ENCODE measurements around the gene TTYH3. TPM values are rescaled to one million over a fixed set of nuclear protein-coding genes. Genes with fewer than 3 reads are reported as not detected.

TTYH3 gene
- total and polyA plus RNA-seq, 9 of the 15 experiments (the other 6 are each of a cell fraction or from before 2014, with no cell fraction given) = 0.01 to 5.5 (median 1.1) TPM

- no peak overlapping the region for H3K4me3 ChIP-seq
- CTCF ChIA-PET (ENCODE audit: low intra/inter-chr PET ratio) = no interaction called here
- BruUV-seq (replicated peaks) = no TSS peak
- 0 out of 4 replicates have a peak overlapping the region, but pooled peaks of 1 of the 2 experiments have one; percentile 26 for H3K9ac ChIP-seq (ENCODE audit: insufficient read depth in 1 of 2, low read depth in 2 of 2, low read length in 2 of 2)
- H3K4me2 ChIP-seq (ENCODE audit: insufficient read depth, low read length) = no peak overlapping the region
- H3K9me3 ChIP-seq (replicated peaks; ENCODE audit: control insufficient read depth, insufficient read depth, low read depth, low read length) = no peaks in the 10 kb centered on the region
- intact Hi-C loops (cut with micrococcal nuclease) (no loop called here), in situ Hi-C loops (cut with MboI) (no loop called here)
- no peaks in the 10 kb centered on the region for H3K9me1 ChIP-seq (ENCODE audit: control insufficient read depth, insufficient read depth, low read length)
- H3K36me3 ChIP-seq (ENCODE audit: control insufficient read depth, insufficient read depth, low read length) = peaks cover 17% of the 10 kb centered on the region; the same call in 1 of the 3 replicates
- POLR2A ChIA-PET = interaction anchor here (0.6 to 0.8 kb wide), 2 partner anchors 19 to 40 kb away, joined by 3 read pairs; no protein-coding TSS in a partner anchor
- no peaks in the 10 kb centered on the region for H3K79me2 ChIP-seq (ENCODE audit: control insufficient read depth, insufficient read depth, low read length)
- WGBS (ENCODE audit: insufficient coverage, low coverage, missing lambda C conversion rate) = 83% methylated on average over 13 of the region's 16 CpGs
- H3K27me3 ChIP-seq (ENCODE audit: control insufficient read depth in 2 of 2, insufficient read depth in 2 of 2, low read length in 2 of 2) = no peaks in the 10 kb centered on the region
- DNase-seq (ENCODE audit: extremely low read depth in 1 of 4, low spot score in 3 of 4) (no peak), ATAC-seq (no peak), FAIRE-seq (no peak)
- no peaks in the 10 kb centered on the region for H4K20me1 ChIP-seq (replicated peaks; ENCODE audit: control insufficient read depth, insufficient read depth, low read length)
- H3K27ac ChIP-seq (ENCODE audit: extremely low read depth, low read depth, low read length) = no peak overlapping the region
- no peak overlapping the region for H2AFZ ChIP-seq (ENCODE audit: low read depth, low read length)
- peaks cover 0 to 12% of the 10 kb centered on the region in 2 experiments; a peak in 2 of 5 replicates for H3K4me1 ChIP-seq (replicated peaks in 1 of 2; ENCODE audit: control insufficient read depth in 2 of 2, insufficient read depth in 2 of 2, low read length in 2 of 2)
- no peak for TF ChIP-seq HBP1 (CRISPR knock-in tag; IDR thresholded peaks at IDR 0.05)
- TF ChIP-seq, protein P1, sequence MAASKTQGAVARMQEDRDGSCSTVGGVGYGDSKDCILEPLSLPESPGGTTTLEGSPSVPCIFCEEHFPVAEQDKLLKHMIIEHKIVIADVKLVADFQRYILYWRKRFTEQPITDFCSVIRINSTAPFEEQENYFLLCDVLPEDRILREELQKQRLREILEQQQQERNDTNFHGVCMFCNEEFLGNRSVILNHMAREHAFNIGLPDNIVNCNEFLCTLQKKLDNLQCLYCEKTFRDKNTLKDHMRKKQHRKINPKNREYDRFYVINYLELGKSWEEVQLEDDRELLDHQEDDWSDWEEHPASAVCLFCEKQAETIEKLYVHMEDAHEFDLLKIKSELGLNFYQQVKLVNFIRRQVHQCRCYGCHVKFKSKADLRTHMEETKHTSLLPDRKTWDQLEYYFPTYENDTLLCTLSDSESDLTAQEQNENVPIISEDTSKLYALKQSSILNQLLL (CRISPR knock-in tag; IDR thresholded peaks at IDR 0.05; ENCODE audit: borderline replicate concordance) = no peak
- TF ChIP-seq MNT (conservative IDR thresholded peaks at IDR 0.05) = no peak
- no peak for TF ChIP-seq ZBTB7A (IDR thresholded peaks at IDR 0.05; ENCODE audit: borderline replicate concordance, control insufficient read depth, low read depth, low read length)
- TF ChIP-seq RBM34 (IDR thresholded peaks at IDR 0.05; ENCODE audit: borderline replicate concordance, insufficient read depth, low read length) = no peak
- no peak for TF ChIP-seq ATF3 (IDR thresholded peaks at IDR 0.05)
- no peak for TF ChIP-seq ATF3 (CRISPR knock-in tag; conservative IDR thresholded peaks at IDR 0.05)
- no peak for TF ChIP-seq NR1H2 (CRISPR knock-in tag; IDR thresholded peaks at IDR 0.05)
- TF ChIP-seq, protein P2, sequence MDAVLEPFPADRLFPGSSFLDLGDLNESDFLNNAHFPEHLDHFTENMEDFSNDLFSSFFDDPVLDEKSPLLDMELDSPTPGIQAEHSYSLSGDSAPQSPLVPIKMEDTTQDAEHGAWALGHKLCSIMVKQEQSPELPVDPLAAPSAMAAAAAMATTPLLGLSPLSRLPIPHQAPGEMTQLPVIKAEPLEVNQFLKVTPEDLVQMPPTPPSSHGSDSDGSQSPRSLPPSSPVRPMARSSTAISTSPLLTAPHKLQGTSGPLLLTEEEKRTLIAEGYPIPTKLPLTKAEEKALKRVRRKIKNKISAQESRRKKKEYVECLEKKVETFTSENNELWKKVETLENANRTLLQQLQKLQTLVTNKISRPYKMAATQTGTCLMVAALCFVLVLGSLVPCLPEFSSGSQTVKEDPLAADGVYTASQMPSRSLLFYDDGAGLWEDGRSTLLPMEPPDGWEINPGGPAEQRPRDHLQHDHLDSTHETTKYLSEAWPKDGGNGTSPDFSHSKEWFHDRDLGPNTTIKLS (IDR thresholded peaks at IDR 0.05; ENCODE audit: borderline replicate concordance, low read depth) = no peak
- no peak for TF ChIP-seq GTF2F1 (IDR thresholded peaks at IDR 0.05; ENCODE audit: low read depth, low read length)
- no peak for TF ChIP-seq PTRF (tag; IDR thresholded peaks at IDR 0.05)
- TF ChIP-seq FOXP4 (CRISPR knock-in tag; IDR thresholded peaks at IDR 0.05; ENCODE audit: borderline replicate concordance) = no peak
Observed at GRCh38 chr7:2589341-2589740, 42.4 kb upstream of the TTYH3 start.
